Activated naive CD8-positive, alpha-beta T cell (primary cell): ENCODE measurements around the gene NSMCE1.

Source experiments
- H3K27ac Mint-ChIP-seq: one replicate; pipeline ENCODE4 v1.8.0; 2021; ENCODE audit warnings: mixed read lengths
- H3K27me3 Mint-ChIP-seq: one replicate; pipeline ENCODE4 v1.8.0; 2021; ENCODE audit warnings: mixed read lengths
- H3K36me3 Mint-ChIP-seq: one replicate; pipeline ENCODE4 v1.8.0; 2021; ENCODE audit warnings: mixed read lengths
- H3K4me1 Mint-ChIP-seq: one replicate; pipeline ENCODE4 v1.8.0; 2021; ENCODE audit warnings: low read depth, mixed read lengths
- H3K4me3 Mint-ChIP-seq: one replicate; pipeline ENCODE4 v1.8.0; 2021; ENCODE audit warnings: mild to moderate bottlenecking, mixed read lengths
- H3K9me3 Mint-ChIP-seq: one replicate; pipeline ENCODE4 v1.8.0; 2021; ENCODE audit warnings: low read depth, mixed read lengths

Gene NSMCE1

GRCh38 chr16:27181019-27181790 is 87.4 kb downstream of the NSMCE1 start:
- peaks cover 3% of the 10 kb centered on the region for H3K9me3 Mint-ChIP-seq
- peaks cover 44% of the 10 kb centered on the region for H3K4me1 Mint-ChIP-seq
- no peak overlapping the region for H3K27ac Mint-ChIP-seq
- H3K36me3 Mint-ChIP-seq, result no peaks in the 10 kb centered on the region
- no peak overlapping the region for H3K4me3 Mint-ChIP-seq
- no peaks in the 10 kb centered on the region for H3K27me3 Mint-ChIP-seq

- no peaks in the 10 kb centered on the region for H3K27me3 Mint-ChIP-seq
- H3K27ac Mint-ChIP-seq, result peak overlapping the region; percentile 46
- peaks cover 50% of the 10 kb centered on the region for H3K4me1 Mint-ChIP-seq
- peak overlapping the region; percentile 20 for H3K4me3 Mint-ChIP-seq
- peaks cover 3% of the 10 kb centered on the region for H3K9me3 Mint-ChIP-seq
- no peaks in the 10 kb centered on the region for H3K36me3 Mint-ChIP-seq
These were observed 89.0 kb downstream of the NSMCE1 start for GRCh38 chr16:27179500-27180072.

- Mint-ChIP-seq H3K9me3 (peaks cover 3% of the 10 kb centered on the region), H3K4me1 (peaks cover 74% of the 10 kb centered on the region)
These were observed 91.4 kb downstream of the NSMCE1 start for GRCh38 chr16:27177031-27177774.

GRCh38 chr16:27175888-27176287 is 92.7 kb downstream of the NSMCE1 start:
- Mint-ChIP-seq H3K4me3 (no peak overlapping the region), H3K4me1 (peaks cover 80% of the 10 kb centered on the region), H3K9me3 (peaks cover 4% of the 10 kb centered on the region), H3K27ac (no peak overlapping the region), H3K36me3 (peaks cover 4% of the 10 kb centered on the region), H3K27me3 (no peaks in the 10 kb centered on the region)

More at GRCh38 chr16:27177031-27177774, 91.4 kb downstream of the NSMCE1 start:
- H3K27me3 Mint-ChIP-seq, result no peaks in the 10 kb centered on the region
- peak overlapping the region; percentile 38 for H3K4me3 Mint-ChIP-seq
- no peaks in the 10 kb centered on the region for H3K36me3 Mint-ChIP-seq
- H3K27ac Mint-ChIP-seq, result peak overlapping the region; percentile 84
